UCSD-AML1 (cell line): Measurements from ENCODE around the gene NUDT13.

ENCODE experiments used
- DNase-seq: peaks from one replicate; lab custom pipeline; 2025; ENCODE audit not compliant: unreplicated experiment; lab: John Stamatoyannopoulos, UW

The NUDT13 gene

DNA sequence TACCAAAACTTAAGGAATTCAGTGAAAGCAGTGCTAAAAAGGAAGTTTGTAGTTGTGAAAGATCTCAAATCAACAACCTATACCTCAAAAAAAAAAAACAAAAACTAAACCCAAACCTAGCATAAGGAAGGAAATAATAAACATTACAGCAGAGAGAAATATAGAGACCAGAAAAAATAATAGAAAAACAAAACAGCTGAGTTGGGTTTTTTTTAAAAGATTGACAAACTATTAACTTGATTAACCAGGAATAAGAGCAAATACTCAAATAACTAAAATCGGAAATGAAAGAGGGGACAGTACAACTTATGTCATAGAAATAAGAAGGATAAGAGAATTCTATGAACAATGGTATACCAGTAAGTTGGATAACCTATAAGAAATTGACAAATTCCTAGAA lies 50.8 kb downstream of the NUDT13 start:
- DNase-seq, result no peak

- no peak for DNase-seq
These were observed 51.4 kb downstream of the NUDT13 start for GRCh38 chr10:73161662-73162061.

DNA sequence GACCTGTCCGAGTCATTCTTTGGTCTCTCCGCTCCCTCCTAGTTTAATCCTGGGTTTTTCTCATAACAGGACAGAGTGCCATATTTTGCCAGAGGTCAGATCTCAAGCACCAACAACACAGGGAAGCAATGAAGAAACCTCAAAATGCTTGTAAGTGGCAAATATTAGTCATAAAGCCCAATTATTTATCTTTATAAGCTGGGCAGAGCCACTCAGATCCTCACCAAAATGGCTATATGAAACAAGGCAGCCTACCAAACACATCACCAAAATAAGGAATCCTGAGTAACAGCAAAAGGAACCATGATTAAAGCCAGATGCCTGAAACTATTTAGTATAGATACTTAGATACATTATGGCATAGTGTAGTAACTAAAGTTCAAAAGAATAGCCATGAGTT lies 52.8 kb downstream of the NUDT13 start:
- no peak for DNase-seq

DNA sequence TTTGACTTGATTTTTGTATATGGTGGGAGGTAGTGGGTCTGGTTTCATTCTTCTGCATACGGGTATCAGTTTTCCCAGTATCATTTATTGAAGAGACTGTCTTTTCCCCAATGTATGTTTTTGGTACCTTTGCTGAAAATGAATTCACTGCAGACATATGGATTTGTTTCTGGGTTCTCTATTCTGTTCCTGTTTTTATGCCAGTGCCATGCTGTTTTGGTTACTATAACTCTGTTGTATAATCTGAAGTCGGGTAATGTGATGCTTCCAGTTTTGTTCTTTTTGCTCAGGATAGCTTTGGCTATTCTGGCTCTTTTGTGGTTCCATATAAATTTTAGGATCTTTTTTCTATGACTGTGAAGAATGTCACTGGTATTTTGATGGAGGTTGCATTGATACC lies 56.7 kb downstream of the NUDT13 start:
- DNase-seq, result no peak

DNA sequence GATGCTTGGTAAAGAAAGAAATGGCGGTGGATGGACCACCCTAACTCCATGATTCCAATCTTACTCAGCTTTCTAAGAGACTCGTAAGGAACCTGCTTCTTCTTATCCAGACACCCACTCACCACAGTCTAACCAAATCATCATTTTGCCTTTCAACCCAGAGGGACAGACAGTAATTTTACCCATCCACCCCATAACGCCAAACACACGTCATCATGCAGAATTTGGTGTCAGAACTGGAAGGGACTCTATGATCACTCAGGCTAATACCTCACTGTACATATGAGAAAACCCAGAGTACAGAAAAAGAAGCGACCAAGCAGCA lies 57.2 kb downstream of the NUDT13 start:
- no peak for DNase-seq

GRCh38 chr10:73167783-73168464 lies 57.7 kb downstream of the NUDT13 start, which contains the start of the genes ECD and FAM149B1:
TSS of gene ECD (minus strand) at chr10:73168008. CDS start at chr10:73163937, 4,071 bp downstream.
TSS of gene FAM149B1 (plus strand) at chr10:73168119. CDS start at chr10:73168340, 221 bp downstream.
- peak; percentile 94 for DNase-seq

- DNase-seq, result no peak
These were observed 58.2 kb downstream of the NUDT13 start for GRCh38 chr10:73168465-73168803.

DNA sequence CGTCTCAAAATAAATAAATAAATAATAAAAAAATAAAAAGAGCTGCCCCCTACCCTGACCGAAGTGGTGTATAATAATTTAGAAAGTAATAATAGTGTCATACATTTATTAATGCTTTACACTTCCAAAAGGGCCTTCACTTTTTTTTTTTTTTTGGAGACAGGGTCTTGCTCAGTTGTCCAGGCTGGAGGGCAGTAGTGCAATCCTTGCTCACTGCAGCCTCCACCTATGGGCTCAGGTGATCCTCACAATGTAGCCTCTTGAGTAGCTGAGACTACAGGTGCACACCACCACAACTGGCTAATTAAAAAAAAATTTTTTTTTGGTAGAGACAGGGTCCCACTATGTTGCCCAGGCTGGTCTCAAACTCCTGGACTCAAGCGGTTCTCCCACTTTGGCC lies 59.1 kb downstream of the NUDT13 start:
- no peak for DNase-seq

GRCh38 chr10:73172867-73173266 lies 62.6 kb downstream of the NUDT13 start:
- no peak for DNase-seq

- DNase-seq, result no peak
These were observed 64.1 kb downstream of the NUDT13 start for GRCh38 chr10:73174148-73174925.
